GM12864 (cell line): ENCODE measurements around the gene NATD1.

Experiments
- DNase-seq: peaks from one replicate; pipeline ENCODE4 v3.0.0-alpha.2; 2011; ENCODE audit warnings: low read depth
- H3K4me3 ChIP-seq: 2 replicates; pipeline ENCODE4 v1.5.1; 2011; ENCODE audit warnings: mild to moderate bottlenecking, low read depth, low read length, control low read depth
- TF ChIP-seq, protein P1 (sequence below): IDR thresholded peaks from 2 replicates; pipeline ENCODE4 v1.5.1; 2011; ENCODE audit warnings: low read depth, mild to moderate bottlenecking, moderate library complexity, low read length, control low read depth, inconsistent platforms; ENCODE audit errors: missing control alignments

NATD1 gene

DNA sequence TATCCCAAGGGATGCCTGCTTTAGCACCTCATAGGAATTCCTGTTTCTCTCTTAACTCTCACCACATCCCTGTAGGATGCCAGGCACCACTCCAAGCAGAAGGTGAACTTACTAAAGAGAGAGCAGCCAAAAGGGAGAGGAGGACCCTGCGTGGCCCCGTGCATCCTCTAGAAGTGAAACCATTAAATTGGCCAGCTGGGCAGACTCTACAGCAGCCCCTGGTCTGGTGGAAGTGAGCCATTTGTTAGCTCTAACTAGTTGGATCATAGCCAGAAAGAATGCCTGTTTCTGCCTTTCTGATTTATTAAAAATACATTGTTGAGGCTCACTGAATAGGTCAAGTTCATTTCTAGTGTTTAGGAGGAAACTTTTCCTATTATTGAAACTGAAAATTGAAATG lies 61.5 kb downstream of the NATD1 start:
- no peak overlapping the region for H3K4me3 ChIP-seq
- no peak for DNase-seq
- TF ChIP-seq, protein P1, sequence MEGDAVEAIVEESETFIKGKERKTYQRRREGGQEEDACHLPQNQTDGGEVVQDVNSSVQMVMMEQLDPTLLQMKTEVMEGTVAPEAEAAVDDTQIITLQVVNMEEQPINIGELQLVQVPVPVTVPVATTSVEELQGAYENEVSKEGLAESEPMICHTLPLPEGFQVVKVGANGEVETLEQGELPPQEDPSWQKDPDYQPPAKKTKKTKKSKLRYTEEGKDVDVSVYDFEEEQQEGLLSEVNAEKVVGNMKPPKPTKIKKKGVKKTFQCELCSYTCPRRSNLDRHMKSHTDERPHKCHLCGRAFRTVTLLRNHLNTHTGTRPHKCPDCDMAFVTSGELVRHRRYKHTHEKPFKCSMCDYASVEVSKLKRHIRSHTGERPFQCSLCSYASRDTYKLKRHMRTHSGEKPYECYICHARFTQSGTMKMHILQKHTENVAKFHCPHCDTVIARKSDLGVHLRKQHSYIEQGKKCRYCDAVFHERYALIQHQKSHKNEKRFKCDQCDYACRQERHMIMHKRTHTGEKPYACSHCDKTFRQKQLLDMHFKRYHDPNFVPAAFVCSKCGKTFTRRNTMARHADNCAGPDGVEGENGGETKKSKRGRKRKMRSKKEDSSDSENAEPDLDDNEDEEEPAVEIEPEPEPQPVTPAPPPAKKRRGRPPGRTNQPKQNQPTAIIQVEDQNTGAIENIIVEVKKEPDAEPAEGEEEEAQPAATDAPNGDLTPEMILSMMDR: no peak

GRCh38 chr17:21190078-21190477 lies 63.1 kb downstream of the NATD1 start:
- no peak overlapping the region for H3K4me3 ChIP-seq
- TF ChIP-seq, protein P1: no peak
- DNase-seq: no peak

- DNase-seq: no peak
- TF ChIP-seq, protein P1: no peak
- no peak overlapping the region for H3K4me3 ChIP-seq
These were observed 63.8 kb downstream of the NATD1 start for GRCh38 chr17:21189361-21189760.
